Stimulated activated CD4-positive, alpha-beta T cell treated with anti-CD3 and anti-CD28 coated beads, Interleukin-4, amount 100 ng/mL, for 1 hour (primary cell): ENCODE measurements around the gene MSH3.
"Not testable (repeated sequence)": the region's sequence is repeated elsewhere in the genome, so short reads cannot be mapped to it uniquely, and the experiment has no call there.

ENCODE experiments used
- DNase-seq: peaks from one replicate; pipeline ENCODE4 v3.0.0-alpha.2; 2020

MSH3 gene

DNA sequence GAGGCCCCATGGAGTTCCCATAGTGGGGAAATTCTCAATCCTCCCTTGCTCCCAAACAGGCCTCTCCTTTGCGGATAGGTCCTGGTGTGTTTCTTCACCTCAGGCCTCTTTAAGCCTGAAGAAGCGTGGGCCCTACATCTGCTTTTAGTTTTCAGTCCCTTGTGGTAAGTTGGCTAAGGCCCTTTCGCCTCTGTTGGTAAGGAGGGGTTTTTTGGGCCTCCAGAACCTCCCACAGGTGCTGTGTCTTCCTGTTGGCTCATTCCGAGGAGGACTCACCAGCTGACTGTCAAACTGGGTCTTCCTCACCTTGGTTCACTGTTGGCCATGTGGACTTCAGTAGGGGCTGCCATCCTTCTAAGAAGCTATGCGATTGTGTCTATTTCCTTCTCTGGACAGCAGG, 56.8 kb downstream of the MSH3 start:
- no peak for DNase-seq

- DNase-seq: no peak
Measured at GRCh38 chr5:80711938-80712337, 57.5 kb downstream of the MSH3 start.

- DNase-seq: no peak
Measured at GRCh38 chr5:80712919-80713318, 58.5 kb downstream of the MSH3 start.

DNA sequence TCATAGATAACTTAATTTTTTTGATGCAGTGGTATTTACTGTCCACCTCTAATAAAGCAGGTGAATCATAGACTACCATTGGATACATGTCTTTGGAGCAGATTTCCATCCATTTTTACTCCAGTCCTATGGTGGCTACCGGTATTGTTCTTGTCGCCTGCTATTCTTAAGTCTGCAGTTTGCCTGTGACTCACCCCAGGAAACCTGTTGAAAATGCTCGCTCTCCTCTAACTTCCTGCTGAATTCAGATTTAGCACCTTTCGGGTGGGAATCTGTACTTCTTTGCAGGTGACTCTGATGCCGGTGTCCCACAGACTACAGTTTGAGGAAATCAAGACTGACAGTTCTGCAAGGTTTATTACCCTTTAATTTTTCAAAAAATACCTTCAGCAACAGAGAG, 59.2 kb downstream of the MSH3 start:
- no peak for DNase-seq

DNA sequence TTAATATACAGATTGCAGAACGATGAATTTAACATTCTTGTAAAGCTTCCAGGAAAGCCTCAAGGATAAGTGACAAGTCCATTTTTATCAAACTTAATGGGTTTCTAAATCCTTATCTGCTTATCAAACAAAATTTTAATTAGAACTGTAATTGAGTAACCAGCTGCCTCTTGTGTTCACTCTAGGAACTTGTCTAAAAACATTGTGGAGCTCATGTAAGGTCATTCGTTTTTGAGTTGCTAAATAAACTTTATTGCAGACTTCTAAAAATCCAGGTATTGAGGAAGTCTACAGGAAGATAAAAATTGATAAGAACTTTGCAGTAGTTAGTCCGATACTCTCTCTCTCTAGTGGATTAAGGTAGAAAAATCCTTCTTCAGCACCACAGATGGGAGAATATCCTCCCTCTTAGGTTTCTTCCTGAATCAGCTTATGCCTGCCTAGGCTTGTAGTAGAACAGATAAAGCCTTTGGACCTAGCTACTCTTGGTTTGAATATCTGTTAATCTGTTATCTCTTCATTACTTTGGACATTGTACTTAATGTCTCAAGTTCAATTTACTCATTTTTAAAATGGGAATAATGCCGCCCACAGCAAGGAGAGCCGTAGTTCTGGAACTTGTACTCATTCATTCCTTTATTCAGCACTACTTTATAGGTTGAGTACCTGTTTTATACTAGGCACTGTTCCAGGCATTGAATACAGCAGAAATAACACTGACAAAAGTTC, 60.3 kb downstream of the MSH3 start:
- DNase-seq: no peak

DNA sequence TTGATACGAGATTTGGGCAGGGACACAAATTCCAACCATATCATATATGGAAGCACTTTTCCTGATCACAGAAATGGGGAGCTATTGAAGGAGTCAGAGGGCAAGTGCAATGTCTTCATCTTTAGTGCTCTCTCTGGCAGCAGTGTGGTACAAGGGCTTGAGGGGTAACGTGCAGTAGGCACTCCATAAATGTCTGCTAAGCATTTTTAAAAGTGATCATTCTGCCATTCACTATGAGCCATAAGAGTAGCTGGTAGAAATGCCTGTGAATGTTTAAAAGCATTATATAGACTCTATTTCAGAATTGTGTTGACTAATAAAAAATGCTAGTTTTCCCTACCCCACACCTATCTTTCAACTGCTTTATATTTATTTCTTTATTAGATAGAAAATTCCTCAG, 61.4 kb downstream of the MSH3 start:
- DNase-seq: no peak

GRCh38 chr5:80720181-80720580, 65.7 kb downstream of the MSH3 start:
- DNase-seq: no peak

DNA sequence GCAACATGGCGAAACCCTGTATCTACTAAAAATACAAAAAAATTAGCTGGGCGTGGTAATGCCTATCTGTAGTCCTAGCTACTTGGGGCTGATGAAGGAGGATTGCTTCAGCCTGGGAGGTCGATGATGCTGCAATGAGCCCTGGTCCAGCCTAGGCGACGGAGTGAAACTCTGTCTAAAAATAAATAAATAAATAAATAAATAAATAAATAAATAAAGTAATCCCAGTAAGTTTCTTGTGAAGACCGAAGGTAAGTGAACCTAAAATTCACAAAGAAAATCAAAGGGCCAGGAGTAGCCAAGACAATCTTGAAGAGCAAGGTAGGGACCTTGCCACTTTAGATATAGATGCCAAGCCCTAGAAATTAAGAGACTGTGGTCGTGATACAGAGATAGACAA, 68.5 kb downstream of the MSH3 start:
- no peak for DNase-seq

DNA sequence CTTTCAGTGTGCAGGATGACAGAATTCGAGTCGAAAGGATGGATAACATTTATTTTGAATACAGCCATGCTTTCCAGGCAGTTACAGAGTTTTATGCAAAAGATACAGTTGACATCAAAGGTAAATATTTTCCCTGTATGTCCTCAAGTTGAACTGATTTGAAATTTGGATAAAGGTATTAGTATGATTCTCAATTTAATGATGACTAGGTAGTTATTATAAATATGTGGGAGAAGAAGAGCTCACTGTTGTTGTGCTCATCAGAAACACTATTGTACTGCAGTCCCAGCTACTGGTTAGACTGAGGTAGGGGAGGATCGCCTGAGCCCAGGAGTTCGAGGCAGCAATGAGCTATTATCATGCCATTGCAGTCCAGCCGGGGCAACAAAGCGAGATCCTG, 71.0 kb downstream of the MSH3 start:
- DNase-seq: no peak

- DNase-seq: no peak
Measured at GRCh38 chr5:80736730-80737129, 82.3 kb downstream of the MSH3 start.

DNA sequence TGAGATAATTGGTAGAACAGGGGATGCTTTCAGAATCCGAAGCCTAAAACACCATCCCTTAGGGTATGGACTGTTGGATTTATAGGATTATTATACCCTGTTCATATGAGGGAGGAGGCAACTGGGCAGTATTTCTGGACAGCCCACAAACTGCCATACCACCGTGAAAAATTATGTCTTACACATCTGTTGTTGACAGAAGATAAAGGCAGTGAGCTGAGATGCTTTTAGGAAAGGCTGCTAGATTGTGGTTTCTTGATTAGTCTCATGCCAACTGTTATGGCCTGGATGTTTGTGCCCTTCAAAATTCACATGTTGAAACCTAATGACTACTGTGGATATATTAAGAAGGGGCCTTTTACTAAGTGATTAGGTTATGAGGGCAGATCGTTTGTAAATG, 84.0 kb downstream of the MSH3 start:
- no peak for DNase-seq

- no peak for DNase-seq
Measured at GRCh38 chr5:80739057-80739456, 84.6 kb downstream of the MSH3 start.

DNA sequence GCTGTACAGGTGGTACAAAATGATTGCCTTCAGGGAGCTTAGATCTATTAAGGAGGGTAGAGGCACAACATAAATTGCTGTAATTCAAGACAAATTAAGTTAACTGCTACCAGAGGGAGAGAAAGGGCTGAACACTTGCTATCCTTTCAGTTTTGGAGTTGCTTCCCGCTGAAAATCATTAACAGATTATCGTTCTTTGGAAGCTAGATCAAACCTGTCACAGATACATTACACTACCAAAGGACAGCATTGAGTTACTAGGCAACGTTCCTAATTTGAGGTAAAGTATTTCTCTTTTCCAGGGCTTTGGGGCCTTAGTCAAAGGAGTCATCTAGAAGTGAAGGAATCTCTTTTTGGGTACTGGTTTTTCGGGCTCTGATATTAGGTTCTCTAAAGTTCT, 85.0 kb downstream of the MSH3 start:
- DNase-seq: no peak

DNA sequence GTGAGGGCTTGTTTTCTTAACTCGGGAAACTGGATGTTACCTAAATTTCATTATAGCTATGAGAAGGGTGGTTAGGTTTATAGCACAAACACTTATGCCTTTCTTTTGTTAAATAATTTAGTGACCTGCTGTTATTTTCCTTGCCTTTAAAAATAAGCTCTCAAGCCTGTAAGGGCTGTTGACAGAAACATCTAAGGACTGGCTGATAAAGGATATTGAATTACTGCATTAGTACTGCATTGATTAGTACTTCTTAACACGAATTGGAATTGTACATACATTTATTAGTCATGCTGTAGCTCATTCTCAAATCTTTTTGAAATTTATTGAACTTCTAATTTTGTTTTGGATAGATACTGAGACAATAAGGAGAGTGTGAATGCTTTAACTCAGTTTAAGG, 85.4 kb downstream of the MSH3 start:
- DNase-seq: no peak

DNA sequence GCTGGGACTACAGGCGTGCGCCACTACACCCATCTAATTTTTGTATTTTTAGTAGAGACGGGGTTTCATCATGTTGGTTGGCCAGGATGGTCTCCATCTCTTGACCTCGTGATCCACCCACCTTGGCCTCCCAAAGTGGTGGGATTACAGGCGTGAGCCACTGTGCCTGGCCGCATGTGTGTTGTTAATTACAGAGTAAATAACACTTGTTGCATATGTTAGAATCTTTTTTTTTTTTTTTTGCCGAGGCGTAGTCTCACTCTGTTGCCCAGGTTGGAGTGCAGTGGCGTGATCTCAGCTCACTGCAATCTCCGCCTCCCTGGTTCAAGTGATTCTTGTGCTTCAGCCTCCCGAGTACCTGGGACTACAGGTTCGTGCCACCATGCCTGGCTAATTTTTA, 86.0 kb downstream of the MSH3 start:
- DNase-seq: not testable (repeated sequence)

- DNase-seq: no peak
Measured at GRCh38 chr5:80740999-80741398, 86.5 kb downstream of the MSH3 start.

GRCh38 chr5:80744149-80744548, 89.7 kb downstream of the MSH3 start:
- no peak for DNase-seq

DNA sequence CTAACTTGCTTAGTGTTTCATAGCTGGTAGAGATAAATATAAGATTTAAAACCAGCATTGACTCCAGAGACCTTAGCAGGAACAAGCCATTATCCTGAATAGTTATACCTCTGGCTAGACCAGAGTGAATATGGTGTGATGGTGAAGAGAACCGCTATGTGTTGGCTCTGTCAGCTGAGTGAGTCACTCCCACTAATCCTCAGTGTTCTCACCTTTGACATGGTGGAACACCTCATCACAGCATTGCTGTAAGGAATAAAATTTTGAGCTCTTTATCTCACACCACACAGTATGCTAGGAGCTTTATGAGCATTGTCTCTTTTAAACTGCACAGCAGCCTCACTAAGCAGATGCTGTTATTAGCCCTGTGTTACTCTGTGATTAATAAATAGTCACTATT, 91.0 kb downstream of the MSH3 start:
- DNase-seq: no peak

GRCh38 chr5:80747922-80748321, 93.5 kb downstream of the MSH3 start:
- no peak for DNase-seq

DNA sequence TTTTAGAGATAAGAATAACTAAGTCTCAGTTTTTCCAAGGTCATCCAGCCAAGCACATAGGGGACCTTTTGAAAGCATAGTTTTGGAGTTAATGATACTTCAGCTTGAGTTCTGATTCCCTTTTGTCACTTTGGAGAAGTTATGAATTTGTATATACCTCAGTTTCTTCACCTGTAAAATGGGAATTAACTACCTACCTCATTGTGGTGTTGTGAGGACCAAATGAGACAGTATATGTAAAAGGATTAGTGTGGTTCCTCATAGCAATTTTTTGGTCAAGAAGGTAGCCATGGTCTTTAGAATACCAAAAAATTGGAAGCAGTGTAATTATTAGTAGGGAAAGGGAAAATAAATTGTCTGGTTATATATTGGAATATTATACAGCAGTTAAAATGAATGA, 98.0 kb downstream of the MSH3 start:
- DNase-seq: no peak

GRCh38 chr5:80753712-80754111, 99.3 kb downstream of the MSH3 start:
- DNase-seq: no peak

DNA sequence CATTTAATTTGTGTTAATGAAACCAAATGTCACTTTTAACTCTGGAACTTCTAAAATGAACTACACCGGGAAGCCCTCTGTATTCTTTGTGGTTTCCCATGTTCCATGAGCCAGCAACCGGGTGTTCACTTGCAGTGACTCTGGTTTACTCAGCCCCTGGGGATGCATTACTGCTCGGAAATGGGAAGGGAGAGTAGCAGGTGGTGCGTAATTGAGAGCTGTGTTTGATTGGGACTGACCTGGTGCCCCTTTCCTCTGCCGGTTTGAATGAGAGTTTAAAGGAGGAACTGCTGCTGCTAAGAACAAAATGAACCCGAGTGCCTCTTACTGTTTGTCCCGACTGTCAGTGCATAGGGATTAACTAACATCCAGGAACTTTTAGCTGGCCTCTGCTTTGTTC, 100.4 kb downstream of the MSH3 start:
- DNase-seq: no peak

DNA sequence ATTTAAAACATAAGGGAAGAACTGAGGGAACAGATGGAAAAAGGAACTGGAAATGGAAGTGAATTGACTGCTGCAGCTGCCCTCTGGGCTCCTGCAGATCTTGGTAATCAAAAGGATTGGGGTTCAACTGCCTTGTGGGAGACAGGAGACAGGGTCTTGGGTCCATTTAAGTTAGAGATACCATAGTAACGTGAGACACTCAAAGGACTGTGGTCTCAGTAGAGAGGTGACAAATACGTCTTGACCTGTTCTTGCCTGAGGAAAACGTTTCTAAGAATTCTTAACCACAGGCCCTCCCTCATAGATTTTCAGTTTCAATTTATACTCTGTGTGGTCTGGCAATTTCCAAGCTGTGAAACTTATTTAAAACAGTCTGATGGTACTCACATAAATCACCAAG, 101.2 kb downstream of the MSH3 start:
- no peak for DNase-seq

GRCh38 chr5:80756292-80756691, 101.8 kb downstream of the MSH3 start:
- DNase-seq: no peak

DNA sequence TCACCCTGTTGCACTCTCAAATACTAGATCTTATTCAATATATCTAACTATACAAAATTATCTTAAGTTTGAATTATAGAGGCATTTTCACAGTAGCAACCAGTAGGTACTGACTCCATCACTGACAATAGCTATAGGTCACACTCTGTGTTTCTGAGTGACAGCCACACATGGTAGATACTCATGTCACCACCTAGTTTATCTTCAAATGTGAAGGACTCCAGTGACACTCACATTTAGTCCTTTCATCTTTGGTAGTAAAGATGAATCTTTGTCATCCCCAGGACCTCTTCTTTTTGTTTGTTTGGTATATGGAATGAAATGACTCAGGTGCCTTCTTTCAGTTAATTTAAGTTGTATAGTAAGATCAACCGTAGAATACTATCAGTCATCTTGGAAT, 102.8 kb downstream of the MSH3 start:
- no peak for DNase-seq
